IMR-90 (cell line): ENCODE data around the gene KCTD16. TPM values are rescaled to one million over a fixed set of nuclear protein-coding genes. Genes with fewer than 3 reads are reported as not detected.

ENCODE experiments used
- ATAC-seq: fragments of 200-7000 bp; cut with Tn5 transposase; 2 replicates; pipeline ENCODE4 v1.9.1; 2020; ENCODE audit warnings: low read depth, mild to moderate bottlenecking, moderate library complexity
- BruUV-seq: library from RNA; stranded (reverse); fragments of 400-500 nt; replicated peaks from 2 replicates; lab custom pipeline; 2021; lab: Mats Ljungman, UMichigan
- CTCF ChIA-PET: fragments of 300-600 bp; formaldehyde crosslinking; extraction: SDS; loops from one replicate; lab custom pipeline; 2021; ENCODE audit warnings: antibody characterized with exemption; lab: Yijun Ruan, JAX
- POLR2A ChIA-PET: fragments of 300-600 bp; sonication (Branson Sonifier 250); formaldehyde crosslinking; loops from one replicate; lab custom pipeline; 2022; ENCODE audit warnings: antibody characterized with exemption; ENCODE audit not compliant: unreplicated experiment; lab: Charles Lee
- DNase-seq: peaks from one replicate; pipeline ENCODE4 v3.0.0; 2013
- H2AFZ ChIP-seq: replicated peaks from 2 replicates; pipeline ENCODE3; 2013; ENCODE audit warnings: low read length, mild to moderate bottlenecking; ENCODE audit not compliant: poor library complexity
- H2AK5ac ChIP-seq: 2 replicates; pipeline ENCODE4 v1.6.1; 2013; ENCODE audit warnings: low read depth, low read length, inconsistent platforms
- H2AK9ac ChIP-seq: replicated peaks from 2 replicates; pipeline ENCODE3; 2013; ENCODE audit warnings: mild to moderate bottlenecking, low read depth, low read length, moderate library complexity; ENCODE audit not compliant: poor library complexity
- H2BK120ac ChIP-seq: 2 replicates; pipeline ENCODE4 v1.6.1; 2013; ENCODE audit warnings: low read depth, low read length, inconsistent platforms
- H2BK15ac ChIP-seq: 3 replicates; pipeline ENCODE4 v1.6.1; 2013; ENCODE audit warnings: low read depth, low read length, inconsistent platforms
- H2BK20ac ChIP-seq: 2 replicates; pipeline ENCODE4 v1.6.1; 2013; ENCODE audit warnings: low read depth, mild to moderate bottlenecking, inconsistent platforms, low read length, moderate library complexity
- H2BK5ac ChIP-seq: 2 replicates; pipeline ENCODE4 v1.6.1; 2013; ENCODE audit warnings: mild to moderate bottlenecking, low read depth, low read length, inconsistent platforms; ENCODE audit not compliant: poor library complexity, severe bottlenecking
- H3K14ac ChIP-seq: replicated peaks from 2 replicates; pipeline ENCODE4 v1.6.1; 2013; ENCODE audit warnings: low read depth, low read length, inconsistent platforms
- H3K18ac ChIP-seq: 2 replicates; pipeline ENCODE4 v1.6.1; 2013; ENCODE audit warnings: low read depth, low read length, control low read depth
- H3K23ac ChIP-seq: 2 replicates; pipeline ENCODE4 v1.6.1; 2013; ENCODE audit warnings: low read depth, low read length, inconsistent platforms
- H3K27ac ChIP-seq: 2 replicates; pipeline ENCODE4 v1.5.1; 2013; ENCODE audit warnings: mild to moderate bottlenecking, control low read depth, low read length; ENCODE audit not compliant: insufficient read depth
- H3K27me3 ChIP-seq: 2 replicates; pipeline ENCODE4 v1.6.1; 2013; ENCODE audit warnings: low read length; ENCODE audit not compliant: control insufficient read depth, insufficient read depth
- H3K36me3 ChIP-seq: 2 replicates; pipeline ENCODE4 v1.6.1; 2013; ENCODE audit warnings: low read length, mixed read lengths; ENCODE audit not compliant: control insufficient read depth, insufficient read depth
- H3K4ac ChIP-seq: 2 replicates; pipeline ENCODE4 v1.6.1; 2013; ENCODE audit warnings: low read depth, low read length, inconsistent platforms
- H3K4me1 ChIP-seq: 2 replicates; pipeline ENCODE4 v1.6.1; 2013; ENCODE audit warnings: low read length, mixed read lengths; ENCODE audit not compliant: control insufficient read depth, insufficient read depth
- H3K4me2 ChIP-seq: 2 replicates; pipeline ENCODE4 v1.6.1; 2013; ENCODE audit warnings: low read depth, mild to moderate bottlenecking, control low read depth, low read length, moderate library complexity
- H3K4me3 ChIP-seq: 2 replicates; pipeline ENCODE4 v1.5.1; 2013; ENCODE audit warnings: low read depth, mild to moderate bottlenecking, control low read depth, low read length, moderate library complexity; ENCODE audit not compliant: insufficient read depth
- H3K56ac ChIP-seq: 2 replicates; pipeline ENCODE4 v1.6.1; 2013; ENCODE audit warnings: low read length, inconsistent platforms; ENCODE audit not compliant: insufficient read depth; ENCODE audit errors: extremely low read depth
- H3K79me1 ChIP-seq, 2 experiments: 2 replicates each; pipeline ENCODE4 v1.6.1; 2013; ENCODE audit warnings: low read length in 2 of 2, inconsistent platforms in 1 of 2, low read depth in 1 of 2
- H3K9ac ChIP-seq: 2 replicates; pipeline ENCODE4 v1.6.1; 2013; ENCODE audit warnings: low read depth, low read length, control low read depth
- H3K9me1 ChIP-seq: 2 replicates; pipeline ENCODE4 v1.6.1; 2013; ENCODE audit warnings: low read length, inconsistent platforms; ENCODE audit not compliant: insufficient read depth
- H3K9me3 ChIP-seq: 2 replicates; pipeline ENCODE4 v1.6.1; 2013; ENCODE audit warnings: low read length; ENCODE audit not compliant: control insufficient read depth, insufficient read depth
- H4K20me1 ChIP-seq: 2 replicates; pipeline ENCODE4 v1.6.1; 2013; ENCODE audit warnings: low read length, inconsistent platforms; ENCODE audit not compliant: insufficient read depth
- H4K5ac ChIP-seq: 2 replicates; pipeline ENCODE4 v1.6.1; 2013; ENCODE audit warnings: mild to moderate bottlenecking, low read depth, low read length, control low read depth
- H4K8ac ChIP-seq, 2 experiments: 2 replicates each; pipeline ENCODE4 v1.6.1; 2013; ENCODE audit warnings: low read depth in 2 of 2, low read length in 2 of 2, control low read depth in 1 of 2, inconsistent platforms in 1 of 2
- H4K91ac ChIP-seq: 2 replicates; pipeline ENCODE4 v1.6.1; 2013; ENCODE audit warnings: low read depth, low read length, inconsistent platforms; ENCODE audit not compliant: insufficient read depth
- BHLHE40 ChIP-seq: fragments of 150-350 bp; IDR thresholded peaks from 2 replicates; pipeline ENCODE4 v1.6.1; 2016; ENCODE audit warnings: mild to moderate bottlenecking, low read depth, low read length
- CEBPB ChIP-seq: IDR thresholded peaks from 2 replicates; pipeline ENCODE4 v1.6.1; 2012; ENCODE audit warnings: low read depth, low read length, improper control_type of control experiment
- MAFK ChIP-seq: IDR thresholded peaks from 2 replicates; pipeline ENCODE4 v1.6.1; 2012; ENCODE audit warnings: low read depth, low read length, improper control_type of control experiment
- MXI1 ChIP-seq: IDR thresholded peaks from 2 replicates; pipeline ENCODE4 v1.6.1; 2012; ENCODE audit warnings: low read depth, mild to moderate bottlenecking, low read length, moderate library complexity, borderline replicate concordance
- NFE2L2 ChIP-seq: fragments of 150-350 bp; IDR thresholded peaks from 2 replicates; pipeline ENCODE4 v1.6.1; 2016; ENCODE audit warnings: low read depth, mild to moderate bottlenecking, low read length
- SMC3 ChIP-seq: fragments of 150-350 bp; IDR thresholded peaks from 2 replicates; pipeline ENCODE4 v1.6.1; 2016; ENCODE audit warnings: low read depth, mild to moderate bottlenecking, antibody characterized with exemption, low read length, moderate library complexity
- whole genome bisulfite sequencing, 2 experiments: methylation state at CpG; one replicate each; pipeline versions ENCODE4 v1.1.5 to v1.1.7; 2013; ENCODE audit warnings: missing lambda C conversion rate in 2 of 2; ENCODE audit not compliant: insufficient read length in 1 of 2; ENCODE audit errors: extremely low coverage in 2 of 2; 5-methylcytosine and 5-hydroxymethylcytosine counted together
- dilution Hi-C: fragments of 300-500 bp; cut with HindIII; formaldehyde crosslinking; loops from one replicate; pipeline ENCODE4 v1.14.3; 2018; ENCODE audit warnings: low sequenced_read_pairs; ENCODE audit not compliant: unreplicated experiment
- in situ Hi-C: fragments of 300-500 bp; cut with MboI; formaldehyde crosslinking; loops from 3 replicates; pipeline ENCODE4 v1.14.3; 2019; ENCODE audit warnings: low sequenced_read_pairs, inconsistent platforms, mixed read lengths
- intact Hi-C: fragments of 100-400 bp; cut with micrococcal nuclease; formaldehyde crosslinking; loops from 2 replicates; pipeline ENCODE4 v1.10.0; 2022
- polyA plus RNA-seq, 3 experiments: library from polyadenylated mRNA; depleted of rRNA; stranded (reverse); fragments of >200 nt; gene quantifications; 2 replicates each; pipeline ENCODE4 v1.2.3, GENCODE V29; 2012; ENCODE audit warnings: low replicate concordance in 1 of 3
- total RNA-seq: library from RNA; depleted of rRNA; stranded (reverse); fragments of >200 nt; gene quantifications from 2 replicates; pipeline ENCODE4 v1.2.3, GENCODE V29; 2012
- TF ChIP-seq, protein P1 (sequence below): conservative IDR thresholded peaks from 2 replicates; pipeline ENCODE4 v1.5.1; 2012; ENCODE audit warnings: mild to moderate bottlenecking, low read depth, low read length, improper control_type of control experiment
- TF ChIP-seq, protein P2 (sequence below): fragments of 150-350 bp; IDR thresholded peaks from 2 replicates; pipeline ENCODE4 v1.6.1; 2017; ENCODE audit warnings: mild to moderate bottlenecking, antibody characterized with exemption, low read length, low read depth
- TF ChIP-seq, protein P3 (sequence below): fragments of 150-350 bp; IDR thresholded peaks from 2 replicates; pipeline ENCODE4 v1.6.1; 2016; ENCODE audit warnings: low read depth, mild to moderate bottlenecking, low read length, moderate library complexity, borderline replicate concordance

The KCTD16 gene
- total and polyA plus RNA-seq, 2 of the 4 experiments (the other 2 are of a cell fraction) = 0.43 to 1.1 TPM

DNA sequence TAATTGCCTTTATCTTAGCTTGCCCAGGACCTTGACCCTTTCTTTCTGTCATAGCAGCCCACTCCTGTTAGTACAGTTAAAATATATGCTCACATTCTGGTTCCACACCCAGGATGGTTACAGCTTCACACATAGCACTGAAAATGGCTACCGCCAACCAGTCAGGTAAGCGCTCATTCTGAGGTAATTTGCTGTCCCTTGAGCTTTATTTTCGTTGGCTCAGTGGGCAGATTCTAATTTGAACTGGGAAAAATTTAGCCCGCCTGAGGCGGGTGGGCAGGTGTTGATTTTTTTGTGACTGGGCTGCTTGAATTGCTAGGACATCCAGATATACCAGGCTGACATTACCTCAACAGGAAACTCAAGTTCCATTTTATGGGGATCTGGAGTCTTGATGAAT is 137.5 kb downstream of the KCTD16 start:
- Histone ChIP-seq H4K91ac (no peak overlapping the region), H2AK9ac (no peak overlapping the region), H3K4me3 (no peak overlapping the region), H3K36me3 (no peaks in the 10 kb centered on the region), H3K27ac (no peak overlapping the region), H3K4ac (no peak overlapping the region), H2AK5ac (no peak overlapping the region), H3K79me1 (no peaks in the 10 kb centered on the region), H3K9ac (no peak overlapping the region), H3K23ac (no peak overlapping the region), H2BK5ac (no peak overlapping the region), H4K5ac (no peak overlapping the region), H2BK15ac (no peak overlapping the region), H3K14ac (no peak overlapping the region), H3K27me3 (no peaks in the 10 kb centered on the region; the same call in 1 of the 2 replicates), H3K9me1 (no peaks in the 10 kb centered on the region), H3K56ac (no peak overlapping the region), H4K20me1 (no peaks in the 10 kb centered on the region), H2AFZ (no peak overlapping the region), H4K8ac (no peak overlapping the region), H3K4me2 (no peak overlapping the region), H2BK20ac (no peak overlapping the region), H3K4me1 (no peaks in the 10 kb centered on the region), H3K9me3 (no peaks in the 10 kb centered on the region), H3K18ac (no peak overlapping the region), H2BK120ac (no peak overlapping the region)
- intact Hi-C loops = no loop called here
- in situ Hi-C loops = no loop called here
- ChIA-PET POLR2A (interaction anchor here (0.6 kb wide), 1 partner anchor 20 kb away, joined by 5 read pairs; no protein-coding TSS in a partner anchor), CTCF (interaction anchor here (0.8 kb wide), 1 partner anchor 24 kb away, joined by 3 read pairs; no protein-coding TSS in a partner anchor)
- TF ChIP-seq, protein P1, sequence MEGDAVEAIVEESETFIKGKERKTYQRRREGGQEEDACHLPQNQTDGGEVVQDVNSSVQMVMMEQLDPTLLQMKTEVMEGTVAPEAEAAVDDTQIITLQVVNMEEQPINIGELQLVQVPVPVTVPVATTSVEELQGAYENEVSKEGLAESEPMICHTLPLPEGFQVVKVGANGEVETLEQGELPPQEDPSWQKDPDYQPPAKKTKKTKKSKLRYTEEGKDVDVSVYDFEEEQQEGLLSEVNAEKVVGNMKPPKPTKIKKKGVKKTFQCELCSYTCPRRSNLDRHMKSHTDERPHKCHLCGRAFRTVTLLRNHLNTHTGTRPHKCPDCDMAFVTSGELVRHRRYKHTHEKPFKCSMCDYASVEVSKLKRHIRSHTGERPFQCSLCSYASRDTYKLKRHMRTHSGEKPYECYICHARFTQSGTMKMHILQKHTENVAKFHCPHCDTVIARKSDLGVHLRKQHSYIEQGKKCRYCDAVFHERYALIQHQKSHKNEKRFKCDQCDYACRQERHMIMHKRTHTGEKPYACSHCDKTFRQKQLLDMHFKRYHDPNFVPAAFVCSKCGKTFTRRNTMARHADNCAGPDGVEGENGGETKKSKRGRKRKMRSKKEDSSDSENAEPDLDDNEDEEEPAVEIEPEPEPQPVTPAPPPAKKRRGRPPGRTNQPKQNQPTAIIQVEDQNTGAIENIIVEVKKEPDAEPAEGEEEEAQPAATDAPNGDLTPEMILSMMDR = no peak
- no peak for TF ChIP-seq BHLHE40
- no peak for TF ChIP-seq MXI1
- TF ChIP-seq SMC3 = no peak
- TF ChIP-seq MAFK = no peak
- TF ChIP-seq, protein P2, sequence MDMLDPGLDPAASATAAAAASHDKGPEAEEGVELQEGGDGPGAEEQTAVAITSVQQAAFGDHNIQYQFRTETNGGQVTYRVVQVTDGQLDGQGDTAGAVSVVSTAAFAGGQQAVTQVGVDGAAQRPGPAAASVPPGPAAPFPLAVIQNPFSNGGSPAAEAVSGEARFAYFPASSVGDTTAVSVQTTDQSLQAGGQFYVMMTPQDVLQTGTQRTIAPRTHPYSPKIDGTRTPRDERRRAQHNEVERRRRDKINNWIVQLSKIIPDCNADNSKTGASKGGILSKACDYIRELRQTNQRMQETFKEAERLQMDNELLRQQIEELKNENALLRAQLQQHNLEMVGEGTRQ = no peak
- TF ChIP-seq, protein P3, sequence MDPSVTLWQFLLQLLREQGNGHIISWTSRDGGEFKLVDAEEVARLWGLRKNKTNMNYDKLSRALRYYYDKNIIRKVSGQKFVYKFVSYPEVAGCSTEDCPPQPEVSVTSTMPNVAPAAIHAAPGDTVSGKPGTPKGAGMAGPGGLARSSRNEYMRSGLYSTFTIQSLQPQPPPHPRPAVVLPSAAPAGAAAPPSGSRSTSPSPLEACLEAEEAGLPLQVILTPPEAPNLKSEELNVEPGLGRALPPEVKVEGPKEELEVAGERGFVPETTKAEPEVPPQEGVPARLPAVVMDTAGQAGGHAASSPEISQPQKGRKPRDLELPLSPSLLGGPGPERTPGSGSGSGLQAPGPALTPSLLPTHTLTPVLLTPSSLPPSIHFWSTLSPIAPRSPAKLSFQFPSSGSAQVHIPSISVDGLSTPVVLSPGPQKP = no peak
- TF ChIP-seq CEBPB = no peak
- no peak for TF ChIP-seq NFE2L2
- dilution Hi-C loops = no loop called here
- no peak for ATAC-seq
- no CpG with 5 or more reads among the region's 5 CpGs for WGBS, 2 experiments
- BruUV-seq = no TSS peak
- DNase-seq = no peak
